Right cardiac atrium (tissue), 5 donors: ENCODE data around the gene NWD2. TPM values are rescaled to one million over a fixed set of nuclear protein-coding genes. Genes with fewer than 3 reads are reported as not detected.

Source experiments
- ATAC-seq, 2 donors: fragments of 200-7000 bp; cut with Tn5 transposase; one replicate each; pipeline versions ENCODE4 v1.8.0 to v1.9.1; 2020; ENCODE audit warnings: moderate library complexity in 2 of 2, mild to moderate bottlenecking in 1 of 2
- DNase-seq, 3 donors: peaks; one replicate each; pipeline ENCODE4 v3.0.0-alpha.2; 2020
- H3K27ac ChIP-seq: one replicate; pipeline ENCODE4 v1.5.1; 2013; ENCODE audit warnings: mild to moderate bottlenecking, low read length, control low read depth, moderate library complexity
- H3K27me3 ChIP-seq: one replicate; pipeline ENCODE4 v1.6.1; 2013; ENCODE audit not compliant: control insufficient read depth, insufficient read depth
- H3K4me1 ChIP-seq: one replicate; pipeline ENCODE4 v1.6.1; 2013; ENCODE audit warnings: low read length; ENCODE audit not compliant: control insufficient read depth, insufficient read depth
- H3K4me3 ChIP-seq: one replicate; pipeline ENCODE4 v1.5.1; 2013; ENCODE audit warnings: low read length, control low read depth
- H3K9me3 ChIP-seq: one replicate; pipeline ENCODE4 v1.6.1; 2013; ENCODE audit warnings: low read length; ENCODE audit not compliant: control insufficient read depth
- WGBS: extraction: QIAGEN DNeasy Blood & Tissue Kit; methylation state at CpG from one replicate; pipeline ENCODE4 v1.1.7; 2013; 5-methylcytosine and 5-hydroxymethylcytosine counted together
- intact Hi-C, 4 donors: fragments of 100-400 bp; cut with DNase I; formaldehyde crosslinking; loops; one replicate each; pipeline versions ENCODE4 v1.11.0 to v1.14.0; 2022 to 2023
- polyA plus RNA-seq: library from polyadenylated mRNA; stranded (reverse); fragments of 200-250 nt; gene quantifications from one replicate; pipeline ENCODE4 v1.2.3, GENCODE V29; 2013
- total RNA-seq, 4 donors: library from RNA; stranded (reverse); fragmentation: NEBNext Ultra II Directional; extraction: Animal tissue kit (Norgen Biotek cat#: 25700); gene quantifications; one replicate each; pipeline ENCODE4 v1.2.1, GENCODE V29; 2021
- donor health status: healthy with polysubstance abuse.
- donor health status: DM: no; HTN: yes; CAD: no.
- donor health status: DM: no; HTN: no; CAD: no.
- donor health status: DM: no; HTN: yes; CAD: no; lungs with severe emphysema.
- donor health status: DM: yes; HTN: yes; CAD: no.

The NWD2 gene
- total and polyA plus RNA-seq, 5 donors: 0.07 to 0.39 TPM; not detected in 3

- Histone ChIP-seq H3K4me1 (no peaks in the 10 kb centered on the region), H3K27ac (no peak overlapping the region), H3K4me3 (peak overlapping the region; percentile 51), H3K9me3 (no peaks in the 10 kb centered on the region), H3K27me3 (peaks cover 3% of the 10 kb centered on the region)
- WGBS: 6% methylated on average over 32 of the region's 32 CpGs
- ATAC-seq (no peak), DNase-seq (no peak)
- intact Hi-C loops: loop anchor here in 2 of 4 donors (5.0 to 10.0 kb wide), 3 partner anchors 111 to 341 kb away; no protein-coding TSS in a partner anchor
Observed at GRCh38 chr4:37453999-37454800, 209.7 kb downstream of the NWD2 start.

- Histone ChIP-seq H3K9me3 (no peaks in the 10 kb centered on the region), H3K27me3 (peaks cover 3% of the 10 kb centered on the region), H3K4me1 (no peaks in the 10 kb centered on the region), H3K27ac (no peak overlapping the region), H3K4me3 (no peak overlapping the region)
- ATAC-seq (no peak), DNase-seq (no peak)
- WGBS: 83% methylated on average over 11 of the region's 11 CpGs
- intact Hi-C loops: loop anchor here in 1 of 4 donors (10.0 kb wide), 2 partner anchors 109 to 339 kb away; no protein-coding TSS in a partner anchor
Observed at GRCh38 chr4:37455301-37456131, 211.0 kb downstream of the NWD2 start.

GRCh38 chr4:37461801-37462200 lies 217.3 kb downstream of the NWD2 start:
- no peaks in the 10 kb centered on the region for H3K27me3 ChIP-seq
- no peak for ATAC-seq
- H3K9me3 ChIP-seq: no peaks in the 10 kb centered on the region
- H3K4me1 ChIP-seq: no peaks in the 10 kb centered on the region
- WGBS: 74% methylated on average over 1 of the region's 1 CpG
- H3K27ac ChIP-seq: no peak overlapping the region
- H3K4me3 ChIP-seq: no peak overlapping the region
- intact Hi-C loops: no loop called here
- DNase-seq: no peak

- intact Hi-C loops: no loop called here
Observed at GRCh38 chr4:37463033-37463856, 218.7 kb downstream of the NWD2 start.

GRCh38 chr4:37464373-37465128 lies 220.0 kb downstream of the NWD2 start:
- no peak overlapping the region for H3K4me3 ChIP-seq
- intact Hi-C loops: no loop called here
- H3K4me1 ChIP-seq: no peaks in the 10 kb centered on the region
- ATAC-seq: no peak
- 80% methylated on average over 7 of the region's 7 CpGs for WGBS
- no peaks in the 10 kb centered on the region for H3K27me3 ChIP-seq
- H3K9me3 ChIP-seq: no peaks in the 10 kb centered on the region
- H3K27ac ChIP-seq: no peak overlapping the region
- no peak for DNase-seq

More at GRCh38 chr4:37463033-37463856, 218.7 kb downstream of the NWD2 start:
- H3K4me1 ChIP-seq: no peaks in the 10 kb centered on the region
- no peak overlapping the region for H3K27ac ChIP-seq
- WGBS: 83% methylated on average over 5 of the region's 5 CpGs
- DNase-seq (no peak), ATAC-seq (no peak)
- no peaks in the 10 kb centered on the region for H3K9me3 ChIP-seq
- no peak overlapping the region for H3K4me3 ChIP-seq
- no peaks in the 10 kb centered on the region for H3K27me3 ChIP-seq

GRCh38 chr4:37465296-37465695 lies 220.8 kb downstream of the NWD2 start:
- DNase-seq: no peak
- WGBS: 83% methylated on average over 5 of the region's 5 CpGs

GRCh38 chr4:37465845-37466244 lies 221.3 kb downstream of the NWD2 start:
- no peak overlapping the region for H3K27ac ChIP-seq
- H3K27me3 ChIP-seq: no peaks in the 10 kb centered on the region
- DNase-seq (no peak), ATAC-seq (no peak)
- WGBS: 39% methylated on average over 2 of the region's 2 CpGs
- no peaks in the 10 kb centered on the region for H3K9me3 ChIP-seq
- intact Hi-C loops: no loop called here
- H3K4me3 ChIP-seq: no peak overlapping the region
- no peaks in the 10 kb centered on the region for H3K4me1 ChIP-seq

More at GRCh38 chr4:37465296-37465695, 220.8 kb downstream of the NWD2 start:
- Histone ChIP-seq H3K27ac (no peak overlapping the region), H3K4me3 (no peak overlapping the region), H3K4me1 (no peaks in the 10 kb centered on the region), H3K9me3 (no peaks in the 10 kb centered on the region), H3K27me3 (no peaks in the 10 kb centered on the region)
- intact Hi-C loops: no loop called here
- ATAC-seq: no peak

GRCh38 chr4:37467223-37467622 lies 222.7 kb downstream of the NWD2 start:
- H3K9me3 ChIP-seq: no peaks in the 10 kb centered on the region
- no peak overlapping the region for H3K4me3 ChIP-seq
- no peak overlapping the region for H3K27ac ChIP-seq
- ATAC-seq: no peak
- no peaks in the 10 kb centered on the region for H3K4me1 ChIP-seq
- WGBS: 82% methylated on average over 3 of the region's 3 CpGs
- no peak for DNase-seq
- H3K27me3 ChIP-seq: no peaks in the 10 kb centered on the region
- intact Hi-C loops: no loop called here

GRCh38 chr4:37467824-37468223 lies 223.3 kb downstream of the NWD2 start:
- H3K9me3 ChIP-seq: no peaks in the 10 kb centered on the region
- H3K27ac ChIP-seq: no peak overlapping the region
- H3K27me3 ChIP-seq: no peaks in the 10 kb centered on the region
- no peak for DNase-seq
- H3K4me3 ChIP-seq: no peak overlapping the region
- WGBS: 64% methylated on average over 4 of the region's 4 CpGs
- no peaks in the 10 kb centered on the region for H3K4me1 ChIP-seq
- intact Hi-C loops: no loop called here
- no peak for ATAC-seq

- H3K9me3 ChIP-seq: no peaks in the 10 kb centered on the region
- intact Hi-C loops: no loop called here
- H3K4me1 ChIP-seq: no peaks in the 10 kb centered on the region
- 93% methylated on average over 2 of the region's 2 CpGs for WGBS
- ATAC-seq (no peak), DNase-seq (no peak)
- H3K27ac ChIP-seq: no peak overlapping the region
- no peak overlapping the region for H3K4me3 ChIP-seq
- no peaks in the 10 kb centered on the region for H3K27me3 ChIP-seq
Observed at GRCh38 chr4:37469286-37469685, 224.7 kb downstream of the NWD2 start.
